Mesenchymal stem cell (in vitro differentiated cells and primary cell): Measurements from ENCODE around the gene SEC22B. TPM values are rescaled to one million over a fixed set of nuclear protein-coding genes. Genes with fewer than 3 reads are reported as not detected.
"Not testable (repeated sequence)": the region's sequence is repeated elsewhere in the genome, so short reads cannot be mapped to it uniquely, and the experiment has no call there.

ENCODE experiments used
- DNase-seq: peaks from one replicate; pipeline ENCODE4 v3.0.0-alpha.2; 2013
- H2AFZ ChIP-seq: one replicate; pipeline ENCODE4 v1.6.1; 2013; ENCODE audit warnings: low read depth, mild to moderate bottlenecking, control low read depth, inconsistent platforms, low read length, moderate library complexity
- H2AK5ac ChIP-seq: 2 replicates; pipeline ENCODE4 v1.6.1; 2013; ENCODE audit warnings: low read length, moderate library complexity, mild to moderate bottlenecking, inconsistent platforms; ENCODE audit not compliant: severe bottlenecking
- H2BK120ac ChIP-seq: one replicate; pipeline ENCODE4 v1.6.1; 2013; ENCODE audit warnings: low read depth, mild to moderate bottlenecking, inconsistent platforms, low read length, moderate library complexity
- H2BK12ac ChIP-seq, 2 experiments: one replicate each; pipeline ENCODE4 v1.6.1; 2013; ENCODE audit warnings: inconsistent platforms in 2 of 2, low read length in 2 of 2, mild to moderate bottlenecking in 2 of 2, moderate library complexity in 2 of 2, control low read depth in 1 of 2
- H2BK15ac ChIP-seq: one replicate; pipeline ENCODE4 v1.6.1; 2013; ENCODE audit warnings: mild to moderate bottlenecking, low read depth, inconsistent platforms; ENCODE audit not compliant: poor library complexity, severe bottlenecking
- H2BK5ac ChIP-seq: 2 replicates; pipeline ENCODE4 v1.6.1; 2013; ENCODE audit warnings: low read depth, mild to moderate bottlenecking, low read length, control low read depth, inconsistent platforms; ENCODE audit not compliant: poor library complexity, severe bottlenecking
- H3K14ac ChIP-seq, 2 experiments: one replicate each; pipeline ENCODE4 v1.6.1; 2013; ENCODE audit warnings: inconsistent platforms in 2 of 2, low read length in 2 of 2, control low read depth in 1 of 2, mild to moderate bottlenecking in 1 of 2, moderate library complexity in 1 of 2
- H3K18ac ChIP-seq, 2 experiments: one replicate each; pipeline ENCODE4 v1.6.1; 2013; ENCODE audit warnings: inconsistent platforms in 2 of 2, low read length in 2 of 2, control low read depth in 1 of 2, low read depth in 1 of 2, mild to moderate bottlenecking in 1 of 2
- H3K23ac ChIP-seq, 2 experiments: one replicate each; pipeline ENCODE4 v1.6.1; 2013; ENCODE audit warnings: inconsistent platforms in 2 of 2, low read length in 2 of 2, mild to moderate bottlenecking in 2 of 2, moderate library complexity in 2 of 2, control low read depth in 1 of 2
- H3K27ac ChIP-seq: 2 replicates; pipeline ENCODE4 v1.5.1; 2013; ENCODE audit warnings: mild to moderate bottlenecking, moderate library complexity, low read length, control low read depth, inconsistent platforms; ENCODE audit not compliant: poor library complexity, severe bottlenecking
- H3K27me3 ChIP-seq, 2 experiments: 2 replicates each; pipeline versions ENCODE4 v1.6.1 to v1.7.0; 2013; ENCODE audit warnings: low read length in 2 of 2, mild to moderate bottlenecking in 2 of 2, moderate library complexity in 2 of 2, control low read depth in 1 of 2, inconsistent platforms in 1 of 2; ENCODE audit not compliant: control insufficient read depth in 1 of 2, insufficient read depth in 1 of 2
- H3K36me3 ChIP-seq, 2 experiments: 2 replicates each; pipeline versions ENCODE4 v1.6.1 to v1.7.0; 2013; ENCODE audit warnings: low read length in 2 of 2, control low read depth in 1 of 2, inconsistent platforms in 1 of 2, low read depth in 1 of 2, mild to moderate bottlenecking in 1 of 2; ENCODE audit not compliant: insufficient read depth in 2 of 2, control insufficient read depth in 1 of 2
- H3K4ac ChIP-seq, 2 experiments: one replicate each; pipeline ENCODE4 v1.6.1; 2013; ENCODE audit warnings: inconsistent platforms in 2 of 2, low read length in 2 of 2, mild to moderate bottlenecking in 2 of 2, moderate library complexity in 2 of 2, control low read depth in 1 of 2, low read depth in 1 of 2
- H3K4me1 ChIP-seq: 2 replicates; pipeline ENCODE4 v1.6.1; 2013; ENCODE audit warnings: low read depth, low read length, control low read depth; ENCODE audit not compliant: control insufficient read depth, insufficient read depth
- H3K4me2 ChIP-seq: 2 replicates; pipeline ENCODE4 v1.6.1; 2013; ENCODE audit warnings: low read length, mild to moderate bottlenecking, inconsistent platforms; ENCODE audit not compliant: poor library complexity, severe bottlenecking
- H3K4me3 ChIP-seq, 2 experiments: 2 replicates each; pipeline versions ENCODE4 v1.5.1 to v1.7.0; 2013; ENCODE audit warnings: low read length in 2 of 2, mild to moderate bottlenecking in 2 of 2, control low read depth in 1 of 2, low read depth in 1 of 2; ENCODE audit not compliant: insufficient read depth in 1 of 2
- H3K79me1 ChIP-seq: replicated peaks from 2 replicates; pipeline ENCODE4 v1.6.1; 2013; ENCODE audit warnings: mild to moderate bottlenecking, control low read depth, low read length, inconsistent platforms; ENCODE audit not compliant: poor library complexity, severe bottlenecking
- H3K9ac ChIP-seq: 2 replicates; pipeline ENCODE4 v1.7.0; 2013; ENCODE audit warnings: mild to moderate bottlenecking, low read length, moderate library complexity
- H3K9me3 ChIP-seq: 2 replicates; pipeline ENCODE4 v1.7.0; 2013; ENCODE audit warnings: mild to moderate bottlenecking, low read length; ENCODE audit not compliant: control insufficient read depth
- H4K8ac ChIP-seq: one replicate; pipeline ENCODE4 v1.6.1; 2013; ENCODE audit warnings: inconsistent platforms, mild to moderate bottlenecking, low read length, moderate library complexity
- H4K91ac ChIP-seq: one replicate; pipeline ENCODE4 v1.6.1; 2013; ENCODE audit warnings: mild to moderate bottlenecking, low read length, inconsistent platforms
- WGBS: methylation state at CpG from one replicate; pipeline ENCODE4 v1.1.7; 2013; ENCODE audit warnings: mixed read lengths; 5-methylcytosine and 5-hydroxymethylcytosine counted together
- polyA plus RNA-seq, 2 experiments: library from polyadenylated mRNA; stranded (reverse); fragments of 200-250 nt; gene quantifications; one replicate each; pipeline ENCODE4 v1.2.3, GENCODE V29; 2013

The SEC22B gene
- polyA plus RNA-seq (2013, experiment 1 of 2) = 43.4 TPM
- 46.0 TPM for polyA plus RNA-seq (2013, experiment 2 of 2)

DNA sequence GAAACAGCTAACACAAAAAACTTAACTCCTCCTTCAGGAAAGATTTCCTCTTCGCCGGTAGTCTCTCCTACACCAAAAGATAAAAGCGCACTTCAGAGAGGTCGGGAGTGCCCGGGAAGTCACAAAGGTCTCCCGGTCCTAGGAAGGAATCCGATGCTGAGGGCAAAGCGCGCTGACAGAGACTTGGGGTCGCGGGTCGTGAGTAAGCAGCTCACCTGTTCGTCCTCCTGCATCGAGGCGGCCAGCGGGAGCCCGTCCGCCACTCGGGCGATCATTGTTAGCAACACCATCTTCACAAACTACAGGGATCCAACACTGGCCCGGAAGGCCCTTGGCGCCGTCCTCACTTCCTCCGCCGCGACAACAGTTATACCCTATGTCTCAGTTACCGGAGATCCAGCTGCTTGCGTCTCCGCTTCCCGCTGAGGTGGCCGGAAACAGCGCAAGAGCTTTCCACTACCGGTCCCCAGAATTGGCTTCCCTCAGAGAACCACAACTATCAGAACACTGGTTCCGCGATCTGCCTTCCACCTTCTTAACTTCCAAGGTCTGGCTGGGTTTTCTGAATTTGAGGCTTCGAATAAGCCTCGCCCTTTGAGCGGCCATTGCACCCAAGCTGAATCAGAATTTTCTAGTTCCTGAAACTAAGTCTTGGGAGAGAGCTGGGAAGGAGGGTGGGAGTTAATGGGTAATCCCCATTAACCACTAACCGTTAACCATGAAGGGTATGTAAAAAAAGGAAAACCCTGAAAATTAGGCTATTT is at the start of gene SEC22B:
Gene SEC22B (minus strand): TSS at position 429 of the 764 bp plus-strand sequence. CDS start 139 bp downstream, at position 290.
- Histone ChIP-seq H2AFZ (peak within 1 kb of the TSS; percentile 85), H2BK15ac (peak within 1 kb of the TSS; percentile 30), H3K27ac (peak within 1 kb of the TSS; percentile 87), H2AK5ac (no peak within 1 kb of the TSS), H3K23ac (no peak within 1 kb of the TSS), H2BK12ac (peak within 1 kb of the TSS; percentile 56 to 66), H3K79me1 (no peaks in the 10 kb centered on the region), H3K36me3 (no peaks in the 10 kb centered on the region), H2BK120ac (peak within 1 kb of the TSS; percentile 49), H3K4me2 (peak within 1 kb of the TSS; percentile 63), H3K4ac (peak within 1 kb of the TSS; percentile 75), H3K18ac (peak within 1 kb of the TSS; percentile 49 to 79), H4K8ac (peak within 1 kb of the TSS; percentile 87), H3K14ac (peak within 1 kb of the TSS in 1 of 2 experiments; percentile 99), H3K9ac (peak within 1 kb of the TSS; percentile 99), H3K4me1 (peaks cover 2% of the 10 kb centered on the region), H4K91ac (peak within 1 kb of the TSS; percentile 62), H3K27me3 (no peaks in the 10 kb centered on the region), H2BK5ac (peak within 1 kb of the TSS; percentile 40), H3K4me3 (peak within 1 kb of the TSS; percentile 79 to 96), H3K9me3 (no peaks in the 10 kb centered on the region)
- WGBS = under 1% methylated on average over 36 of the region's 39 CpGs
- DNase-seq = peak; percentile 95

DNA sequence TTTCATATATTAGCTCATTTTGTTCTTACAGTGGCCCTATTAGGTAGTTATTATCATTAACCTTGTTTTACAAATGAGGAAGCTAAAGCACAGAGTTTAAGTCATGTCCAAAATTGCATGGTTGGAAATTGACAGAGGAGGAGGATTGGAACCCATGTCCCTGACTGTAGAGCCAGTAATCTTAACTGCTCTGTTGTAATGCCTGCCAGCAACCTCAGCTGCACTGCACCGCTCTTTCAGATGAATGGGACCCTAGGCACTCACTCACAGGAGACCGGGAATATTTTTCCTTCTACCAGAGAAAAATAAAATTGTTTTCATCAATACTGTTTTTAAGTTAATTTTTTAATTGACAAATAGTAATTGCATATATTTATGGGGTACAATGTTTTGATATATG is 41.6 kb upstream of the SEC22B start:
- H3K4ac ChIP-seq, H3K4me3 ChIP-seq, H3K79me1 ChIP-seq, H4K91ac ChIP-seq, H2BK120ac ChIP-seq, H2AFZ ChIP-seq, H2BK5ac ChIP-seq, H3K9ac ChIP-seq, H2BK12ac ChIP-seq, H3K14ac ChIP-seq, H3K27ac ChIP-seq, H2BK15ac ChIP-seq, H3K23ac ChIP-seq, H3K9me3 ChIP-seq, H3K27me3 ChIP-seq, H3K4me1 ChIP-seq, DNase-seq, H3K4me2 ChIP-seq, H4K8ac ChIP-seq, H2AK5ac ChIP-seq, H3K36me3 ChIP-seq, H3K18ac ChIP-seq: not testable (repeated sequence)
- WGBS = no CpG with 5 or more reads among the region's 2 CpGs

- not testable (repeated sequence) for H3K4me1 ChIP-seq
Measured at GRCh38 chr1:120217175-120217929, 41.0 kb upstream of the SEC22B start.

GRCh38 chr1:120213606-120214005 is 37.3 kb upstream of the SEC22B start:
- H4K8ac ChIP-seq = not testable (repeated sequence)

More at GRCh38 chr1:120217175-120217929, 41.0 kb upstream of the SEC22B start:
- H2AFZ ChIP-seq, H3K79me1 ChIP-seq, H3K14ac ChIP-seq, H3K36me3 ChIP-seq, H4K91ac ChIP-seq, H3K18ac ChIP-seq, H3K4me2 ChIP-seq, H2BK5ac ChIP-seq, H3K23ac ChIP-seq, H3K4ac ChIP-seq, H3K4me3 ChIP-seq, DNase-seq, H2BK15ac ChIP-seq, H3K27me3 ChIP-seq, H2BK12ac ChIP-seq, H4K8ac ChIP-seq, H3K27ac ChIP-seq, H3K9me3 ChIP-seq, H2AK5ac ChIP-seq, H3K9ac ChIP-seq, H2BK120ac ChIP-seq: not testable (repeated sequence)
- WGBS = no CpG with 5 or more reads among the region's 3 CpGs

More at GRCh38 chr1:120213606-120214005, 37.3 kb upstream of the SEC22B start:
- H3K18ac ChIP-seq, H3K4ac ChIP-seq, H3K27ac ChIP-seq, H3K79me1 ChIP-seq, H2AK5ac ChIP-seq, DNase-seq, H4K91ac ChIP-seq, H2BK5ac ChIP-seq, H3K36me3 ChIP-seq, H2BK15ac ChIP-seq, H3K27me3 ChIP-seq, H3K23ac ChIP-seq, H3K4me3 ChIP-seq, H2AFZ ChIP-seq, H3K9ac ChIP-seq, H2BK120ac ChIP-seq, H3K9me3 ChIP-seq, H3K4me2 ChIP-seq, H3K4me1 ChIP-seq, H3K14ac ChIP-seq, H2BK12ac ChIP-seq: not testable (repeated sequence)
- no CpG with 5 or more reads among the region's 2 CpGs for WGBS
